ENCODE measurements around the gene TMEM184A.

- TF ChIP-seq CTCF (IDR thresholded peaks at IDR 0.05; ENCODE audit: extremely low read depth in 1 of 2, insufficient read depth in 1 of 2, low read depth in 1 of 2, low read length in 2 of 2) (no peak), POLR2A (IDR thresholded peaks at IDR 0.05; ENCODE audit: low read depth, low read length) (no peak), EZH2 (IDR thresholded peaks at IDR 0.05; ENCODE audit: borderline replicate concordance, low read depth, low read length, severe bottlenecking) (no peak)
Observed at GRCh38 chr7:1525409-1525808, 30.6 kb downstream of the TMEM184A start.

Data from endothelial cell of umbilical vein (primary cell).